ENCODE measurements around the gene PPP1R12B.
"Not testable (repeated sequence)": the region's sequence is repeated elsewhere in the genome, so short reads cannot be mapped to it uniquely, and the experiment has no call there.

Gene PPP1R12B

GRCh38 chr1:202362212-202362611 lies 13.7 kb downstream of the PPP1R12B start:
- no peaks in the 10 kb centered on the region for H3K4me1 ChIP-seq (ENCODE audit: control insufficient read depth, low read length)
- no peaks in the 10 kb centered on the region for H4K20me1 ChIP-seq (ENCODE audit: control insufficient read depth, insufficient read depth, low read depth, low read length)
- H3K9me2 ChIP-seq (replicated peaks; ENCODE audit: control insufficient read depth, low read length): no peaks in the 10 kb centered on the region
- no peak overlapping the region for H3K4me3 ChIP-seq (ENCODE audit: low read length)
- no peak overlapping the region for H3K4me2 ChIP-seq (ENCODE audit: low read length)
- TF ChIP-seq CTCF (IDR thresholded peaks at IDR 0.05; ENCODE audit: low read depth, low read length, poor library complexity, severe bottlenecking) (no peak), EZH2phosphoT487 (IDR thresholded peaks at IDR 0.05; ENCODE audit: borderline replicate concordance, low read length) (no peak)
- H3F3A ChIP-seq (ENCODE audit: control insufficient read depth, insufficient read depth): no peaks in the 10 kb centered on the region
- no peaks in the 10 kb centered on the region for H3K36me3 ChIP-seq (ENCODE audit: control insufficient read depth, low read length)
- no peak overlapping the region for H3K27ac ChIP-seq (ENCODE audit: low read depth, low read length)
- H3K27me3 ChIP-seq (ENCODE audit: control insufficient read depth, low read length): no peaks in the 10 kb centered on the region
- no peaks in the 10 kb centered on the region for H3K9me3 ChIP-seq (ENCODE audit: control insufficient read depth, insufficient read depth, low read length)
- peaks cover 37% of the 10 kb centered on the region for H3K79me2 ChIP-seq (ENCODE audit: control insufficient read depth, low read length)

GRCh38 chr1:202365092-202365815 lies 16.8 kb downstream of the PPP1R12B start:
- Histone ChIP-seq H3K4me2 (ENCODE audit: low read length) (no peak overlapping the region), H3F3A (ENCODE audit: control insufficient read depth, insufficient read depth) (no peaks in the 10 kb centered on the region), H3K79me2 (ENCODE audit: control insufficient read depth, low read length) (peaks cover 22% of the 10 kb centered on the region), H3K4me3 (ENCODE audit: low read length) (no peak overlapping the region), H3K27me3 (ENCODE audit: control insufficient read depth, low read length) (no peaks in the 10 kb centered on the region), H3K27ac (ENCODE audit: low read depth, low read length) (no peak overlapping the region), H3K9me3 (ENCODE audit: control insufficient read depth, insufficient read depth, low read length) (no peaks in the 10 kb centered on the region), H3K36me3 (ENCODE audit: control insufficient read depth, low read length) (no peaks in the 10 kb centered on the region), H3K9me2 (replicated peaks; ENCODE audit: control insufficient read depth, low read length) (no peaks in the 10 kb centered on the region), H3K4me1 (ENCODE audit: control insufficient read depth, low read length) (no peaks in the 10 kb centered on the region), H4K20me1 (ENCODE audit: control insufficient read depth, insufficient read depth, low read depth, low read length) (no peaks in the 10 kb centered on the region)
- no peak for TF ChIP-seq EZH2phosphoT487 (IDR thresholded peaks at IDR 0.05; ENCODE audit: borderline replicate concordance, low read length)
- TF ChIP-seq CTCF (IDR thresholded peaks at IDR 0.05; ENCODE audit: low read depth, low read length, poor library complexity, severe bottlenecking): no peak

GRCh38 chr1:202367271-202367670 lies 18.8 kb downstream of the PPP1R12B start:
- no peak overlapping the region for H3K27ac ChIP-seq (ENCODE audit: low read depth, low read length)
- no peaks in the 10 kb centered on the region for H3K9me3 ChIP-seq (ENCODE audit: control insufficient read depth, insufficient read depth, low read length)
- TF ChIP-seq EZH2phosphoT487 (IDR thresholded peaks at IDR 0.05; ENCODE audit: borderline replicate concordance, low read length) (no peak), CTCF (IDR thresholded peaks at IDR 0.05; ENCODE audit: low read depth, low read length, poor library complexity, severe bottlenecking) (no peak)
- H3F3A ChIP-seq (ENCODE audit: control insufficient read depth, insufficient read depth): no peaks in the 10 kb centered on the region
- no peaks in the 10 kb centered on the region for H3K9me2 ChIP-seq (replicated peaks; ENCODE audit: control insufficient read depth, low read length)
- H4K20me1 ChIP-seq (ENCODE audit: control insufficient read depth, insufficient read depth, low read depth, low read length): no peaks in the 10 kb centered on the region
- H3K4me2 ChIP-seq (ENCODE audit: low read length): no peak overlapping the region
- H3K4me3 ChIP-seq (ENCODE audit: low read length): no peak overlapping the region
- no peaks in the 10 kb centered on the region for H3K36me3 ChIP-seq (ENCODE audit: control insufficient read depth, low read length)
- H3K79me2 ChIP-seq (ENCODE audit: control insufficient read depth, low read length): peaks cover 8% of the 10 kb centered on the region
- H3K4me1 ChIP-seq (ENCODE audit: control insufficient read depth, low read length): no peaks in the 10 kb centered on the region
- no peaks in the 10 kb centered on the region for H3K27me3 ChIP-seq (ENCODE audit: control insufficient read depth, low read length)

- not testable (repeated sequence) for H4K20me1 ChIP-seq (ENCODE audit: control insufficient read depth, insufficient read depth, low read depth, low read length); H3K9me2 ChIP-seq (replicated peaks; ENCODE audit: control insufficient read depth, low read length); H3K4me2 ChIP-seq (ENCODE audit: low read length); H3K27ac ChIP-seq (ENCODE audit: low read depth, low read length); H3K36me3 ChIP-seq (ENCODE audit: control insufficient read depth, low read length); H3F3A ChIP-seq (ENCODE audit: control insufficient read depth, insufficient read depth); H3K4me3 ChIP-seq (ENCODE audit: low read length); H3K9me3 ChIP-seq (ENCODE audit: control insufficient read depth, insufficient read depth, low read length); H3K27me3 ChIP-seq (ENCODE audit: control insufficient read depth, low read length); H3K79me2 ChIP-seq (ENCODE audit: control insufficient read depth, low read length); H3K4me1 ChIP-seq (ENCODE audit: control insufficient read depth, low read length)
Measured at GRCh38 chr1:202370906-202371305, 22.4 kb downstream of the PPP1R12B start.
